GM18519 (cell line): ENCODE measurements around the gene JPH4.
"Not testable (repeated sequence)": the region's sequence is repeated elsewhere in the genome, so short reads cannot be mapped to it uniquely, and the experiment has no call there.

Experiments
- ATAC-seq: cut with Tn5 transposase; IDR thresholded peaks from one replicate; pipeline ENCODE4 v1.9.1; 2021; ENCODE audit warnings: mild to moderate bottlenecking, moderate library complexity; ENCODE audit not compliant: unreplicated experiment, low FRiP score

JPH4 gene

DNA sequence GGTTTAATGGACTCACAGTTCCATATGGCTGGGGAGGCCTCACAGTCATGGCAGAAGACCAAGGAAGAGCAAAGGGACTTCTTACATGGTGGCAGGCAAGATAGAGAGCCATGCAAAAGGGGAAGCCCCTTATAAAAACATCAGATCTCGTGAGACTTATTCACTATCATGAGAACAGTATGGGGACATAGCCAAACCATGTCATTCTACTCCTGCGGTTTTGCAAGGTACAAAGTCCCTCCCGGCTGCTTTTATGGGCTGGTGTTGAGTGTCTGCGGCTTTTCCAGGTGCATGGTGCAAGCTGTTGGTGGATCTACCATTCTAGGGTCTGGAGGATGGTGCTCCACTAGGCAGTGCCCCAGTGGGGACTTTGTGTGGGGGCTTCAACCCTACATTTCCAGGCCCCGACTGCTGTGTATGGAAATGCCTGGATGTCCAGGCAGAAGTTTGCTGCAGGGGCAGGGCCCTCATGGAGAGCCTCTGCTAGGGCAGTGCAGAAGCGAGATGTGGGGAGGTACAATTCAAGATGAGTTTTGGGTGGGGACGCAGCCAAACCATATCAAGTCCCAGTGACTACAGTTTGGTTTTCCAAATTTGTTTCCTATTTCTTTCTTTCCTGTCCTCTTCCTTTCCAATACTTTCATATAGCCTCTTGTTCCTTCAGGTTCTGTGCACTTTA, 31.0 kb upstream of the JPH4 start:
- not testable (repeated sequence) for ATAC-seq

DNA sequence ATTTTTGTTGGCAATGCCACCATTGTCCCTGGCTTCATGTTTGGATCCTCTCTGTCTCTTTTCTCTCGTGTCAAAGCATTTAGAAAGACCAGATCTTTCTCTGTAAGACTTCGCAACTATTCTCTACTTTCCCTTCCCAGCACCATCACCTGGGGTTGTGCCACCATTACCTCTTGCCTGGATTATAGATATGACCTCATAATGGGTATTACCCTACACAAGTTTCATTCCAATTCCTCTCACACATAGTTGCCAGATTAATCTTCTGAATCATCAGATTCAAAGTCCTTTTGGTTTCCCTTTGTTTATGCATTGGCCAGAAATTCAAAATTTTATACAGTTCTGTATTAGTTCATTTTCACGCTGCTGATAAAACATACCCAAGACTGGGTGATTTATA, 30.4 kb upstream of the JPH4 start:
- no peak for ATAC-seq

DNA sequence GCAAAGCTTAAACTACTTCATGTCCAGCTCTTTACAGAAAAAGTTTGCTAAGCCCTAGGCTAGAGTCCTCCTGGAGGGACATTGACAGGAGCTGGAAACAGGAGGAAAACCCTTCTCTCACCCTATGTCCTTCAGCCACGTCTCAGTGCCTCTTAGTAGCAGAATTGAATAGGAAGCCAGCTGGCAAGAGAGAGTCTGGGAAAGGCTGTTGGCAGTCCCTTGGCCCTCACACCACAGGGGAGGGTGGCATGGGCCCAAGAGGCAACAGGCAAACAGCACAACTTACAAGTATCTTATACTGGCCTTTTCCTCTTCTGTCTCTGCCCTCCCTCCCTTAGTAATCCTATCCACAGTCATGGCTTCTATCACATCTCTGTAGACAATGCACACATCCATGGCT, 29.9 kb upstream of the JPH4 start:
- no peak for ATAC-seq

DNA sequence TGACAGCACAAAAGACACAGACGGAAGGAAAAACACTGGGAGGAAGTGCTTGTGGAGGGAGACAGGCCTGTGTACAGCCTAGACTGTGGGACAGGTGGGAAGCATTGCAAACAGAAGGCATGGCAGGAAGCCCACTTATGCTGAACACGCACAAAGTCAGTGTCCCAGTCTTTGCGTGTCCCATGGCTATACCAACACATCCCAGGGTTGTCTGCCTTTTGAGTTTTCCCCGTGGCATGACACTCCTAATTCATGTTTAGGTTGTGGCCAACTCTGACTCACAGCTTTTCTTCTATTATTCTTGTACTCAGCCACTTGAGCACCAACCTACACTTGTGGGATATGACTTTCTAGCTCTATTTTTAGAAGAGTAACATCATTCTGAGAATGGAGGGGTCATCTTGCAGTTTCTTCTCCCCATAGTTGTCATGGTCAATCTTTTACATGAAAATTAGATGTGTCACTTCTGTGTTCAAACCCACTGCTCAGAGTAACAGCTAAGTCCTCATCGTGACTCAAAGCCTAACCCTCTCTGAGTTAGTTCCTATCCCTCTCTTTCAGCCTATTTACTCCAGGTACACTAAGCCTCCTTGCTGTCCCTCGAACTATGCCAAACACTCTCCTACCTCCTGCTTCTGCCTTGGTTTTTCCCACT, 27.5 kb upstream of the JPH4 start:
- ATAC-seq = peak; percentile 84

DNA sequence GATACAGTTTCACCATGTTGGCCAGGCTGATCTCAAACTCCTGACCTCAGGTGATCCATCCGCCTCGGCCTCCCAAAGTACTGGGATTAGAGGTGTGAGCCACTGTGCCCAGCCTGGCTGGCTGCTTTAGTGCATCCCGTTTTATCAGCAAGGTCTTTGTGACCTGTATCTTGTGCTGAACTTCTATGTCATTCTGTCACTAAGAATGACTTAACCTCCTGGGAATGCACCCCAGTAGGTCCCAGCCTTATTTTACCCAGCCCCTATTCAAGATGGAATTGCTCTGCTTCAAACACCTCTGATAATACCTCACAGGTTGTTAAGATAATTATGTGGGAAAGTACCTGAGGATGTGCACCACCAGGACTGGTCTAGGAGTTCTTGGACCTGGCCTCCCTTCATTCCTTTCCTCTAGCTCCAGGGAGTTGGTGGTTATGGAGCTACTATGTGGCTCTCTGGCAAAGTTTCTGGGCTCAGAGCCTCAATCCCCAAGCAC, 26.1 kb upstream of the JPH4 start:
- no peak for ATAC-seq

DNA sequence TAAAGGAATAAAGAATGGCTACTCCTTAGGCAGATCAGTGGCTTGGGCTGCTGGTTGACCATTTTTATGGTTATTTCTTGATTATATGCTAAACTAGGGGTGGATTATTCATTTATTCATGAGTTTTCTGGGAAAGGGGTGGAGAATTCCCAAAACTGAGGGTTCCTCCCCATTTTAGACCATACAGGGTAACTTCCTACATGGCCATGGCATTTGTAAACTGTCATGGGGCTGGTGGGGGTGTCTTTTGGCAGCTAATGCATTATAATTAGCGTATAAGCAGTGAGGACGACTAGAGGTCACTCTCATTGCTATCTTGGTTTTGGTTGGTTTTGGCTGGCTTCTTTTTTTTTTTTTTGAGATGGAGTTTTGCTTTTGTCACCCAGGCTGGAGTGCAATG, 25.6 kb upstream of the JPH4 start:
- no peak for ATAC-seq

DNA sequence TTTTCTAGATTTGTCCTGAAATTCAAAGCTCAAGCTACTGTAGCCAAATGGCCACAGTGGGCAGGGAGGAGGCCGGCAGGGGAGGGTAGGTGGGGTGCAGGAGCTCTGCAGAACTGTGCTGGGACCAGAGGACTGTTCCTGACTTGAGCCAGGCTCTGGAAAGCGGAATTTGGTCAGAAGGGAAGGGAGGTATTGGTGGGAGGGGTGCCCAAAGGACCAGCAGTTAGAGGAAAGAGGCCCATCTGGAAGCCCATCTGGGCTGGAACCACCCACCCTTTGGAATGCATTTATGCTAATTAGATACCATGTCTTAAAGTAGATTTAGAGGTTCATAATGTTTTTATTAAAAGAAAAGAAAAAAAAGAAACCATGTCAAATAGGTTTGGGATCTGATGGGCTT, 24.5 kb upstream of the JPH4 start:
- no peak for ATAC-seq

DNA sequence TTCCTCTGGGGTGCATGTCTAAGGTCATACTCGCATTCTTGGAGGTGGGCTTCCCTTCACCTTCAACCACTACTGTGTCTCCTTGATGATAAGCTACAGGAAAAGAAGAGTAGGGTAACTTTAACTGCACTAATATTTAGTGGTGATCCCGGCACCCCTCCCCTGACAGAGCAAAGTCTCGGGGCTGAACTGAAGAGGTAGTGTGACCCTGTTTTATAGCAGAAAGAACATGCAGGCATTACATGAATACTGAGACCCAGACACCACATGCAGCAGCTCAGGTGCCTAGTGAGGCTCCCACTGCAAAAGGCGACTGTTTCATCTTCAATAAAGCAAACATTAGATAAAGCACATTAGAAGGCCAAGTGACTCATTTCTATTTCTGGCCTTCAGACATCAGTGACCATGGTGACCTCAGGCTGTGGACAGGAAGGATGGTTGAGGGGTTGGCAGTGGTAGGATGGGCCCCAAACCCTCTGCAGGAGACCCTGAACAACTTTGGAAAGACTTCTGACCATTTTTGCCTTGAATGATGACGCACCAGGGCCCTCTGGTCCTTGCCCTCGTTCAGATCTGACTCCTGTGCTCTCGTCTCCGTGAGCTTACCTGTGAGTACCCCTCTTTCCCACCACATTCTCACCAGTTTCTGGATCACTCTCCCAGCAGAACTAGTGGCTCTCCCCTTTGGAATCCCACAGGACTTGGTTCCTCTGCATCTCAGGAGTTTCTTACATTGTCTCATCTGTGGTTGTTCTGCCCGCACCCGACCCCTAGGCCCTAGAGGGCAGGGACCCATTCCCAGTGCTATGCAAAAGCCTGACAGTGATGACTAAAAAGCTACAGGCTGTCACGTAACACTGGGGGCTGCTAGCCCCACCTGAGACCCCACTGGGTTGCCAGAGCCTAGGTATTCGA, 23.8 kb upstream of the JPH4 start:
- no peak for ATAC-seq

DNA sequence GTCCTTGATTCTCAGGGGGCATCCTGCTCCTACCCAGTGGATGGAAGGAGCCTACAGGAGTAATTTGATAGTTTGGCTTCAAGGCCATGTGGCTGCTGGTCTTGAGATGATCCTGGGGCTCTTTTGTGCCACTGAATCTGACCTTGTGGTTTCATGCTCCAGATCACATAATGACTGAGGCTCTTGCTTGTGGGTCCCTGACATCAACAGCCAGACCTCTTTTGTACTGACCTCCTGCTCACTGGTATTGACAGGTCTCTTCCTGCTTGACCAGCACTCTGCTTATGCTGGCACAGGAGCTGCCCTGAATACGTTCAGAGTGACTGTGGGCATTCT, 23.2 kb upstream of the JPH4 start:
- no peak for ATAC-seq

DNA sequence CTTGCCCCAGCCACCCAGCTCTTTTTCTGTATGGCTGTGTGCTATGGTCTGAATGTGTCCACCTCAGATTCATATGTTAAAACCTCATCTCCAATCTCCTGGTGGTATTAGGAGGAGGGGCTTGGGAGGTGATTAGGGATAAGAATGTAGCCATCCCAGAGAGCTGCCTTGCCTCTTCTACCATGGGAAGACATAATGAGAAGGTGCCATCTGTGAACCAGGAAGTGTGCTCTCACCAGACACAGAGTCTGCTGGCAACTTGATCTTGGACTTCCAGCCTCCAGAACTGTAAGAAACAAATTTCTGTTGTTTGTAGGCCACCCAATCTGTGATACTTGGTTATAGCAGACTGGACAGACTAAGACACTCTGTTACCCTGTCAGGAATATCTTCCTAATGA, 22.8 kb upstream of the JPH4 start:
- no peak for ATAC-seq

DNA sequence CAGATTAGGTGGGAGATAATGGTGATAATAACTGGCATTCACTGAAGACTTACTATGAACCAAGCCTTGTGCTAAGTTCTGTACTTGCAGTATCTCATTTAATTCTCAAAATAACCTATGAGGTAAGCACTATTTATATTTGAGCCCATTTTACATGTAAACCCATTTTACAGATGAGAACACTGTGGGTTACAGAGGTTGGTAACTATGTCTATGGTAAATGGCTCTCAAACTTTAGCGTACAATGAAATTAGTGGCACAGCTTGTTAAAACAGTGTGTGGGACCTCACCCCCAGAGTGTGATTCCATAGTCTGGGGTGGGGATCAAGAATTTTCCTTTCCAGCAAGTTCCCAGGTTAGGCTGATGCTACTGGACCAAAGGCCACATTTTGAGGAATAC, 22.2 kb upstream of the JPH4 start:
- no peak for ATAC-seq

DNA sequence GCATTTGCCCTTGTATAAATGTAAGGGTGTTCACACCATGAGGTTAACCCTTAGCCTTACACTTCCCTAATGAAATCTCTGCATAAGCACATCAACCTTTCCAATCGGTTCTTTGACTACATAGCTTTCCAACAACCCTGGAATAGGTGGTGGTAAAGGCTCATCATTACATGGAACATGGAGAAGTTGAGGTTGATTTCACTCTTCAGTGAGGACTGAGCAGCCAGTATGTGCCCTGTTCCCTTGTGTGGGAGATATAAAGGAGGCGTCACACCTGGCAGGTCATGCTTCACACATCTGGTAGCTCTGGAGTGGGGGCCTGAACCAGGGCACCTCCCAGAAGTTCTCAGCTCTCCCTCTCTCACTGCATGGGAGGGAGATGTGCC, 21.7 kb upstream of the JPH4 start:
- ATAC-seq = no peak

DNA sequence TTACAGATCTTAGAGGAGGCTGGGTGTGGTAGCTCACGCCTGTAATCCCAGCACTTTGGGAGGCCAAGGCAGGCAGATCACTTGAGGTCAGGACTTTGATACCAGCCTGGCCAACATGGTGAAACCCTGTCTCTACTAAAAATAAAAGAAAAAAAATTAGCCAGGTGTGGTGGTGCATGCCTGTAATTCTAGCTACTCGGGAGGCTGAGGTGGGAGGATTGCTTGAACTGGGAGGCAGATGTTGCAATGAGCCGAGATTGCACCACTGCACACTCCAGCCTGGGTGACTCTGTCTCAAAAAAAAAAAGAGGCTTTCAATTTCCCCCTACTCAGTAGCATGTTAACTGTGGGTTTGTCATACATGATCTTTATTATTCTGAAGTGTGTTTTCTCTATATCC, 15.6 kb upstream of the JPH4 start:
- not testable (repeated sequence) for ATAC-seq

DNA sequence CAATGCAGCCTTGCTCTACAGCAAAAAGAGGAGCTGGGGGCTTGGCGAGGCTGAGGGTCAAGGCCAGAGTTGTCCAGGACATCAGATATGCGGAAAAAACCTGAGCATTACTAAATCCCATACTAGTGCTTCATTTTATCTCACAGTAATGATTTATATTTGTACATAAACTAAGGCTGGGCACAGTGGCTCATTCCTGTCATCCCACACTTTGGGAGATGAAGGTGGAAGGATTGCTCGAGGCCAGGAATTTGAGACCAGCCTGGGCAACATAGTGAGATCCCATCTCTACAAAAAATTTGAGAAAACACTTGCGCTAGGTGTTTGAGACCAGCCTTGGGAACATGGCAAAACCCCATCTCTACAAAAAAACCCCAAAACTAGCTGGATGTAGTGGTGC, 11.6 kb upstream of the JPH4 start:
- no peak for ATAC-seq

DNA sequence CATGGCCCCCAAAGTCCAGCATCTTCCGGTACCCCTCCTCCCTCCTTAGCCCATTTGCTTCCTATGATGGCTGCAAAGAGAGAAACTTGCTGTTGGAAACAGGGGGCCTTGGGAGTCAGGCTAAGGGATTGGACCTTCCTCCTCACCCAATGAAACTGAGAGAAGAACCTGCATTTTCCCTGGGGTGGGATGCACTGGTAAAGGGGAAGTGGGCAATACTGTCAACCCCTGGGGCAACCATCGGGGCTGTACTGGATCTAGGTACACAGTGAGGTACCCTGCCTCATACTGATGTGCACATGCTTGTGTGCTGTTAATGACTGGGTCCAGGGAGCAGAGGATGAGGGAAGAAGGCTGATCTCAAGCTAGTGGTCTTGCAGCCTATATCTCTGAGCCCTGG, 11.0 kb upstream of the JPH4 start:
- ATAC-seq = no peak

DNA sequence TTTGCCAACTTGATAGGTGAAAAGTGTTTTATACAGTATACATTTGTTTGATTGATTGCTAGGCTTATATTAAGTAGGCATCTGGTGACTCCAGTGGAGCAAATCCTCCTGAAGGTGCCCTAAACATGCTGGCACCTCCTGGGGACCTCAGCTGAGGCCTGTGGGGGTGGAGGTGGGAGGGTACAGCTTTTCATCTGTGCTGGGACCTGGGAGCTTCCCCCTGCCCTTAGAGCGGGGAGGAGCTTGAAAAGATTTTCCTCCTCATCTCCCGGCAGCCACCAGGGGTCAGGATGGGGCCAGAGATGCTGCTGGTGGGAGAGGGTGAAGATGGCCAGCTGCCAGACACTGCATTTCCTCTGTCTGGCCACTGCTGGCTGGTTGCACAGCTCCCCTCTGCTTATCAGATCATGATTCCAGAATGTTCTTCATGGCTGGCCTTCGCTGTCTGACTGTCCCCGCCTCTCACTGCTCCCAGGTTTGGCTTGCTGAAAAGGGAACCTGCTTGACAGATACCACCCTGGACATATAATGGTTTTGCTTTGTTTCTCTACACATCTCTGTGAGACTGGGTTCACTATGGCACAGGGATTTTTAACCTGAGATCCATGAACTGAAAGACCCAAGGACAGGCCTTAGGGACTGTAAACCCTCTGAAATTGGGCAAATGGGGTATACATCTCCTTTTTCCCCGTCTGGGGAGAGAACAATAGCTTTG, 10.5 kb upstream of the JPH4 start:
- peak; percentile 83 for ATAC-seq

DNA sequence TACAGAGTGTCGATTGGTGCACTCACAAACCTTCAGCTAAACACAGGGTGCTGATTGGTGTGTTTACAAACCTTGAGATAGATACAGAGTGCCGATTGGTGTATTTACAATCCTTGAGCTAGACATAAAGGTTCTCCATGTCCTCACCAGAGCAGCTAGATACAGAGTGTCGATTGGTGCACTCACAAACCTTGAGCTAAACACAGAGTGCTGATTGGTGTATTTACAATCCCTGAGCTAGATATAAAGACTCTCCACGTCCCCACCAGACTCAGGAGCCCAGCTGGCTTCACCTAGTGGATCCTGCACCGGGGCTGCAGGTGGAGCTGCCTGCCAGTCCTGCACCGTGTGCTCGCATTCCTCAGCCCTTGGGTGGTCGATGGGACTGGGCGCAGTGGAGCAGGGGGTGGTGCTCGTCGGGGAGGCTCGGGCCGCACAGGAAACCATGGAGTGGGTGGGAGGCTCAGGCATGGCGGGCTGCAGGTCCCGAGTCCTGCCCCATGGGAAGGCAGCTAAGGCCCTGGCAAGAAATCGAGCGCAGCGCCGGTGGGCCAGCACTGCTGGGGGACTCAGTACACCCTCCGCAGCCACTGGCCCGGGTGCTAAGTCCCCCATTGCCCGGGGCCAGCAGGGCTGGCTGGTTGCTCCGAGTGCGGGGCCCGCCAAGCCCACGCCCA, 6.1 kb upstream of the JPH4 start:
- not testable (repeated sequence) for ATAC-seq

DNA sequence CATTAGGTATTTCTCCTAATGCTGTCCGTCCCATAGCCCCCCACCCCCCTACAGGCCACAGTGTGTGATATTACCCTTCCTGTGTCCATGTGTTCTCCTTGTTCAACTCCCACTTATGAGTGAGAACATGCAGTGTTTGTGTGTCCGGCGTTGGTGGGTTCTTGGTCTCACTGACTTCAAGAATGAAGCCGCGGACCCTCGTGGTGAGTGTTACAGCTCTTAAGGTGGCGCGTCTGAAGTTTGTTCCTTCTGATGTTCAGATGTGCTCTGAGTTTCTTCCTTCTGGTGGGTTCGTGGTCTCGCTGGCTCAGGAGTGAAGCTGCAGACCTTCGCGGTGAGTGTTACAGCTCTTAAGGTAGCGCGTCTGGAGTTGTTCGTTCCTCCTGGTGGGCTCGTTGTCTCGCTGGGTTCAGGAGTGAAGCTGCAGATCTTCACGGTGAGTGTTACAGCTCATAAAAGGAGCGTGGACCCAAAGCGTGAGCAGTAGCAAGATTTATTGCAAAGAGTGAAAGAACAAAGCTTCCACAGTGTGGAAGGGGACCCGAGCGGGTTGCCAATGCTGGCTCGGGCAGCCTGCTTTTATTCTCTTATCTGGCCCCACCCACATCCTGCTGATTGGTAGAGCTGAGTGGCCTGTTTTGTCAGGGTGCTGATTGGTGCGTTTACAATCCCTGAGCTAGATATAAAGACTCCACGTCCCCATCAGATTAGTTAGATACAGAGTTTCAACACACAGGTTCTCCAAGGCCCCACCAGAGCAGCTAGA, 5.4 kb upstream of the JPH4 start:
- not testable (repeated sequence) for ATAC-seq

DNA sequence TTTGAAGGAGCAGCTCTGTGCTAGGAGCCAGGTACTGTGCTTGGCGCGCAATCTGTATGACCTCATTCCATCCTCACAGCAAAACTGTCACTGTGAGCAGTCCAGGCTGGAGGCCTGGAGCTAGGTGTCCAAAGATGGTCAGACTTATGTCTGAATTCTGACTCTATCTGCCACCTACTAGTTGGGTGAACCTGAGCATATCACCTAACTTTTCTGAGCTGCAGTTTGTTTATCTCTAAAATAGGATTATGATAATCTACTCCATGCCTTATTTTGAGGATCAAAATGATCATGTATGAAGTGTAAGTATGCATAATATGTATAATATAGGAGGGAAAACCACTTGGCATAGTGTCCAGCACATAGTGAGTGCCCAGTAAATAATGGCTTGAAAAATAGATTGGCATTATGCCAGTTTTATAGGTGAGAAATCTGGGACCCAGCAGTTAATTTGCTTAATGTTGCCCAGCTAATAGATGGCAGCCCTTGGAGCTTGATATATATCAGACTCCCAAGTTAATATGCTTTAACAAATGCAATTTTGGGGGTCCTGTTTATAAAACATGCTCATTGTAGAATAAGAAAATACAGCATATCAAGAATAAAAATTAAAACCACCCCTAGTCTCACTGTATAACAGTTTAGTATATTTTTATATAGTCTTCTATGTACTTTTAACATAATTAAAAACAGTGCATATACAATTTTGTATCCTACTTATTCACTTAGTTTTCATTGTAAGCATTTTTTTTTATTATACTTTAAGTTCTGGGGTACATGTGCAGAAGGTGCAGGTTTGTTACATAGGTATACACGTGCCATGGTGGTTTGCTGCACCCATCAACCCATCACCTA, 4.5 kb upstream of the JPH4 start:
- ATAC-seq = no peak
